Measurements from ENCODE around the gene KRTAP10-1. TPM values are rescaled to one million over a fixed set of nuclear protein-coding genes. Genes with fewer than 3 reads are reported as not detected.

Gene KRTAP10-1
- total RNA-seq, 4 donors from 2014 or later, result not detected

- in situ Hi-C loops (cut with MboI; ENCODE audit: low sequenced_read_pairs in 4 of 4), result loop anchor here in 1 of 4 donors (25.0 kb wide), 1 partner anchor 267 kb away; no protein-coding TSS in a partner anchor
Observed at GRCh38 chr21:44520326-44521300, 19.4 kb downstream of the KRTAP10-1 start.

DNA sequence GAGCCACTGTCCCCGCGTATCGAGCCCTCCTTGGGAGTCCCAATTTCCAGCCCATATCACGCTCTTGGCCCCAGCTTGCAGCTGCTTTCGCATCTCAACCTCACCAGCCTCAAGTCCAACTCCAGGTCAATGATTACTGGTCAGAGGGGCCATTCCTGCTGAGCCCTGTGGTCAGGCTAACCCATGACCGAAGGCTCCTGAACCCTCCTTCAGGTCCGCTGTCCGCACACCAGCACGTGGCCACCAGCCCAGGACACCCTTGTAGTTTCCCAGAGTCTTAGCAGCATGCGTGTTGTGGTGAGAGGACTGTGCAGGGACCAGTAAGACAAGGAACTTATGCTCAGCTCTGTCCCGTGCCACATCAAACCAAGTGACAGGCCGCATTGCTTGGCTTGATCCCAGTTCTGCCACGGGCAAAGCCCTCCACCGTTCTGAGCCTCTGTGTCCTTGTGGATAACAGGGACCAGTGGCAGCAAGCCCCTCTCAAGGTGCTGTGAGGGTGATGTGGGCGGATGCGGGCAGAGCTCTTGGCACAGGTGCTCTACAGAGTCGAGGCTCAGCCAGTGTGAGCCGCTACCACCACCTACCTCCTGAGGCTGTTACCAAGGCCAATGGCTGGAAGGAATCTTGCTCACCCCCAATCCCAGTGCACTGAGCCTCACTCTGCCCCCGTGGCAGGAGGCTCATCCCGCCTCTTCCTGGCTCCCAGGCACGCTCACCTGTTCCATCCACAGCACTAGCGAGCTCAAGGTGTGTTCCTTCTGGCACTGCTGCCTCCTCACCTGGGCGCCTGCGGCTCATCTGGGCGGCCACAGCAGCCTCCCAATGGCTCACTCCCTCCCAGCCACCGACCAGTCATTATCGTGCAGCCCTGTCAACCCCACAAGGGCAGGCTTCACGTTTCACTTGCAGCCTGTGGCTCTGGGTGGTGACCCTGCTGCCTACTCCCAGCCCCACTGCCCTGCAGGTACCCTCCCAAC, 20.4 kb downstream of the KRTAP10-1 start:
- no peaks in the 10 kb centered on the region for H3K4me1 ChIP-seq
- in situ Hi-C loops (cut with MboI; ENCODE audit: low sequenced_read_pairs in 4 of 4) (loop anchor here in 1 of 4 donors (25.0 kb wide), 1 partner anchor 268 kb away; no protein-coding TSS in a partner anchor), intact Hi-C loops (cut with DNase I; ENCODE audit: low total_unique reads) (no loop called here)
- H3K9me3 ChIP-seq, result no peaks in the 10 kb centered on the region
- DNase-seq (no peak), ATAC-seq (no peak)
- TF ChIP-seq, protein P1, sequence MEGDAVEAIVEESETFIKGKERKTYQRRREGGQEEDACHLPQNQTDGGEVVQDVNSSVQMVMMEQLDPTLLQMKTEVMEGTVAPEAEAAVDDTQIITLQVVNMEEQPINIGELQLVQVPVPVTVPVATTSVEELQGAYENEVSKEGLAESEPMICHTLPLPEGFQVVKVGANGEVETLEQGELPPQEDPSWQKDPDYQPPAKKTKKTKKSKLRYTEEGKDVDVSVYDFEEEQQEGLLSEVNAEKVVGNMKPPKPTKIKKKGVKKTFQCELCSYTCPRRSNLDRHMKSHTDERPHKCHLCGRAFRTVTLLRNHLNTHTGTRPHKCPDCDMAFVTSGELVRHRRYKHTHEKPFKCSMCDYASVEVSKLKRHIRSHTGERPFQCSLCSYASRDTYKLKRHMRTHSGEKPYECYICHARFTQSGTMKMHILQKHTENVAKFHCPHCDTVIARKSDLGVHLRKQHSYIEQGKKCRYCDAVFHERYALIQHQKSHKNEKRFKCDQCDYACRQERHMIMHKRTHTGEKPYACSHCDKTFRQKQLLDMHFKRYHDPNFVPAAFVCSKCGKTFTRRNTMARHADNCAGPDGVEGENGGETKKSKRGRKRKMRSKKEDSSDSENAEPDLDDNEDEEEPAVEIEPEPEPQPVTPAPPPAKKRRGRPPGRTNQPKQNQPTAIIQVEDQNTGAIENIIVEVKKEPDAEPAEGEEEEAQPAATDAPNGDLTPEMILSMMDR (IDR thresholded peaks at IDR 0.05 in 4 of 5, conservative IDR thresholded peaks at IDR 0.05 in 1 of 5), result no peak
- TF ChIP-seq POLR2A (IDR thresholded peaks at IDR 0.05), result no peak
- H3K36me3 ChIP-seq, result no peaks in the 10 kb centered on the region
- no peak overlapping the region for H3K4me3 ChIP-seq
- peaks cover 3 to 11% (median 6%) of the 10 kb centered on the region in 3 donors for H3K27me3 ChIP-seq
- no peak overlapping the region for H3K27ac ChIP-seq

More at GRCh38 chr21:44520326-44521300, 19.4 kb downstream of the KRTAP10-1 start:
- no peaks in the 10 kb centered on the region for H3K9me3 ChIP-seq
- ATAC-seq (no peak), DNase-seq (no peak)
- H3K4me3 ChIP-seq, result no peak overlapping the region
- no peaks in the 10 kb centered on the region for H3K4me1 ChIP-seq
- peaks cover 3 to 11% (median 6%) of the 10 kb centered on the region in 3 donors for H3K27me3 ChIP-seq
- no peaks in the 10 kb centered on the region for H3K36me3 ChIP-seq
- TF ChIP-seq POLR2A (IDR thresholded peaks at IDR 0.05), result no peak
- TF ChIP-seq, protein P1 (IDR thresholded peaks at IDR 0.05 in 4 of 5, conservative IDR thresholded peaks at IDR 0.05 in 1 of 5), result no peak
- intact Hi-C loops (cut with DNase I; ENCODE audit: low total_unique reads), result no loop called here
- no peak overlapping the region for H3K27ac ChIP-seq

- no peaks in the 10 kb centered on the region for H3K4me1 ChIP-seq
- in situ Hi-C loops (cut with MboI; ENCODE audit: low sequenced_read_pairs in 4 of 4) (loop anchor here in 1 of 4 donors (25.0 kb wide), 1 partner anchor 269 kb away; no protein-coding TSS in a partner anchor), intact Hi-C loops (cut with DNase I; ENCODE audit: low total_unique reads) (no loop called here)
- H3K9me3 ChIP-seq, result no peaks in the 10 kb centered on the region
- DNase-seq, result no peak
- TF ChIP-seq, protein P1 (IDR thresholded peaks at IDR 0.05 in 4 of 5, conservative IDR thresholded peaks at IDR 0.05 in 1 of 5), result no peak
- TF ChIP-seq POLR2A (IDR thresholded peaks at IDR 0.05), result no peak
- H3K4me3 ChIP-seq, result no peak overlapping the region
- peaks cover 3 to 11% (median 6%) of the 10 kb centered on the region in 3 donors for H3K27me3 ChIP-seq
- no peaks in the 10 kb centered on the region for H3K36me3 ChIP-seq
- no peak for ATAC-seq
- H3K27ac ChIP-seq, result no peak overlapping the region
Observed at GRCh38 chr21:44518686-44519085, 21.3 kb downstream of the KRTAP10-1 start.

GRCh38 chr21:44517175-44517899, 22.7 kb downstream of the KRTAP10-1 start:
- H3K4me3 ChIP-seq, result no peak overlapping the region
- DNase-seq (no peak), ATAC-seq (no peak)
- no peaks in the 10 kb centered on the region for H3K36me3 ChIP-seq
- intact Hi-C loops (cut with DNase I; ENCODE audit: low total_unique reads), result no loop called here
- TF ChIP-seq POLR2A (IDR thresholded peaks at IDR 0.05), result no peak
- TF ChIP-seq, protein P1 (IDR thresholded peaks at IDR 0.05 in 4 of 5, conservative IDR thresholded peaks at IDR 0.05 in 1 of 5), result no peak
- H3K27ac ChIP-seq, result no peak overlapping the region
- no peaks in the 10 kb centered on the region for H3K4me1 ChIP-seq
- no peaks in the 10 kb centered on the region for H3K9me3 ChIP-seq
- peaks cover 3 to 11% (median 6%) of the 10 kb centered on the region in 3 donors for H3K27me3 ChIP-seq
- in situ Hi-C loops (cut with MboI; ENCODE audit: low sequenced_read_pairs in 4 of 4), result loop anchor here in 1 of 4 donors (25.0 kb wide), 1 partner anchor 270 kb away; no protein-coding TSS in a partner anchor
